Calu3 (cell line): Measurements from ENCODE around the gene CATSPER1. TPM values are rescaled to one million over a fixed set of nuclear protein-coding genes. Genes with fewer than 3 reads are reported as not detected.

Source experiments
- BruUV-seq: library from RNA; stranded (reverse); fragments of 400-500 nt; replicated peaks from 2 replicates; lab custom pipeline; 2021; lab: Mats Ljungman, UMichigan
- CTCF ChIA-PET: fragments of 300-600 bp; sonication (Branson Sonifier 250); formaldehyde crosslinking; loops from one replicate; lab custom pipeline; 2022; ENCODE audit warnings: antibody characterized with exemption; lab: Charles Lee
- DNase-seq: peaks from one replicate; pipeline ENCODE4 v3.0.0; 2022
- H3K27ac Mint-ChIP-seq: one replicate; pipeline ENCODE4 v1.8.0; 2022; ENCODE audit warnings: mixed read lengths; ENCODE audit not compliant: unreplicated experiment
- H3K27me3 Mint-ChIP-seq: one replicate; pipeline ENCODE4 v1.8.0; 2022; ENCODE audit warnings: mixed read lengths; ENCODE audit not compliant: unreplicated experiment
- H3K36me3 Mint-ChIP-seq: one replicate; pipeline ENCODE4 v1.8.0; 2022; ENCODE audit warnings: mild to moderate bottlenecking, moderate library complexity, mixed read lengths; ENCODE audit not compliant: insufficient read depth, unreplicated experiment
- H3K4me1 Mint-ChIP-seq: one replicate; pipeline ENCODE4 v1.8.0; 2022; ENCODE audit warnings: mild to moderate bottlenecking, low read depth, mixed read lengths; ENCODE audit not compliant: unreplicated experiment
- H3K4me3 Mint-ChIP-seq: one replicate; pipeline ENCODE4 v1.8.0; 2022; ENCODE audit warnings: mild to moderate bottlenecking, low read depth, moderate library complexity, mixed read lengths; ENCODE audit not compliant: unreplicated experiment
- H3K9me3 Mint-ChIP-seq: one replicate; pipeline ENCODE4 v1.8.0; 2022; ENCODE audit warnings: low read depth, mixed read lengths; ENCODE audit not compliant: unreplicated experiment
- intact Hi-C: fragments of 100-400 bp; cut with micrococcal nuclease; formaldehyde crosslinking; loops from one replicate; pipeline ENCODE4 v1.10.0; 2022; ENCODE audit not compliant: unreplicated experiment
- total RNA-seq: library from RNA; stranded (reverse); gene quantifications from 2 replicates; pipeline ENCODE4 v1.2.3, GENCODE V29; 2022
- TF ChIP-seq, protein P1 (sequence below): fragments of 200-600 bp; IDR thresholded peaks from one replicate; pipeline ENCODE4 v1.8.0; 2022; ENCODE audit warnings: antibody characterized with exemption; ENCODE audit not compliant: unreplicated experiment

Gene CATSPER1
- total RNA-seq, 1 experiment from 2014 or later = 1.0 TPM

DNA sequence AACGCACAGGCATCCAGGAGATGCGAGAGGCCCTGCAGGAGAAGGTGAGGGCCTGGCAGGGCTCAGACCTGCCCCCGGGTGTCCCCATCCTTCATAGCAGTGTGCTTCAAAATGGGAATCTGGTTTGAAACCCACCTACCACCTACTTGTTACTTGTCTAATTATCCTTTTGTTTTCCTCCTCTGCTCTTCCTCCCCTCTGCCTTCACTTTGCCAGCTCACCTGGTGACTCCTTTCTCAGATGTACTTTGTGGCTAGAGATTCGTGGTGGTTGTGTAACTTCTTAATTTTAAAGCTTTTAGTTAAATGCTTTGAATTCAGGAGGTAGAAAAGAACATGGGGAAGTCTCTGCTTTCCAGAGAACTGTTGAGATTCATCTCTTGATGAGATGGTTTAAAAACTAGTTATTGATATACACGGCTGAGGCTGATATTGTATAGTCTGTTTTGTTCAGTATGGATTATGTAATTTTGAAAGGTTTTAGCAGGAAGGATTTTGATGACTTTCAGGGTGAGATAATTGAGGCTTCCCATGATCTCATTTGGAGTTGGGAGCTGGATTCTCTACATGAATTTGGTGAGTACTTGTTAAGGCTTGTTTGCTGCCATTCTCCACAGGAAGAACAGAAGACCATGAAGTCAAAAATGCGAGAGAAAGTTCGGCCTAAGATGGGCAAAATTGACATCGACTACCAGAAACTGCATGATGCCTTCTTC lies 33.8 kb upstream of the CATSPER1 start:
- no TSS peak for BruUV-seq
- DNase-seq = no peak

DNA sequence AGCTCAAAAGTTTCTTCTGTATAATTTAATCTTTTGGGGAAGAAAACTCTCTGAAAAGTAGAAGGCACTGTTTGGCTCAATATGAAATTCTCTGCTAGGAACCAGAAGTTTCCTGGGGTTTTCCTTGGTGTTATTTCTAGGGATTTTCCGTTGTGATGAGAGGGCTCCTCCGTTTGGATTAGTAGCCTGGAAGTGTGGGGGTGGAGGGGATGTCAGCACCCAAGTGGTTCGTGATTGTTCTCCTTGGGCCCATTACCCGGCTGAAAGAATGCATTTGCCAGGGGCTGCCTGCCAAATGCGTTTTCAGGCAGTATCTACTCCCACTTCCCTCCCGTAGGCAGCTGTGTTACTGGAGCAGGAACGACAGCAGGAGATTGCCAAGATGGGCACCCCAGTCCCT lies 30.2 kb upstream of the CATSPER1 start:
- intact Hi-C loops = no loop called here
- no peak for DNase-seq
- Mint-ChIP-seq H3K27ac (no peak overlapping the region), H3K27me3 (no peaks in the 10 kb centered on the region), H3K4me1 (peaks cover 3% of the 10 kb centered on the region), H3K36me3 (peaks cover 86% of the 10 kb centered on the region), H3K9me3 (no peaks in the 10 kb centered on the region), H3K4me3 (no peak overlapping the region)
- CTCF ChIA-PET = no interaction called here
- no TSS peak for BruUV-seq
- TF ChIP-seq, protein P1, sequence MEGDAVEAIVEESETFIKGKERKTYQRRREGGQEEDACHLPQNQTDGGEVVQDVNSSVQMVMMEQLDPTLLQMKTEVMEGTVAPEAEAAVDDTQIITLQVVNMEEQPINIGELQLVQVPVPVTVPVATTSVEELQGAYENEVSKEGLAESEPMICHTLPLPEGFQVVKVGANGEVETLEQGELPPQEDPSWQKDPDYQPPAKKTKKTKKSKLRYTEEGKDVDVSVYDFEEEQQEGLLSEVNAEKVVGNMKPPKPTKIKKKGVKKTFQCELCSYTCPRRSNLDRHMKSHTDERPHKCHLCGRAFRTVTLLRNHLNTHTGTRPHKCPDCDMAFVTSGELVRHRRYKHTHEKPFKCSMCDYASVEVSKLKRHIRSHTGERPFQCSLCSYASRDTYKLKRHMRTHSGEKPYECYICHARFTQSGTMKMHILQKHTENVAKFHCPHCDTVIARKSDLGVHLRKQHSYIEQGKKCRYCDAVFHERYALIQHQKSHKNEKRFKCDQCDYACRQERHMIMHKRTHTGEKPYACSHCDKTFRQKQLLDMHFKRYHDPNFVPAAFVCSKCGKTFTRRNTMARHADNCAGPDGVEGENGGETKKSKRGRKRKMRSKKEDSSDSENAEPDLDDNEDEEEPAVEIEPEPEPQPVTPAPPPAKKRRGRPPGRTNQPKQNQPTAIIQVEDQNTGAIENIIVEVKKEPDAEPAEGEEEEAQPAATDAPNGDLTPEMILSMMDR = no peak

More for the DNA sequence above, 33.8 kb upstream of the CATSPER1 start:
- Mint-ChIP-seq H3K4me3 (no peak overlapping the region), H3K27me3 (no peaks in the 10 kb centered on the region), H3K27ac (no peak overlapping the region), H3K4me1 (peaks cover 8% of the 10 kb centered on the region), H3K36me3 (peaks cover 86% of the 10 kb centered on the region), H3K9me3 (no peaks in the 10 kb centered on the region)
- CTCF ChIA-PET = no interaction called here
- intact Hi-C loops = no loop called here
- TF ChIP-seq, protein P1 = no peak

DNA sequence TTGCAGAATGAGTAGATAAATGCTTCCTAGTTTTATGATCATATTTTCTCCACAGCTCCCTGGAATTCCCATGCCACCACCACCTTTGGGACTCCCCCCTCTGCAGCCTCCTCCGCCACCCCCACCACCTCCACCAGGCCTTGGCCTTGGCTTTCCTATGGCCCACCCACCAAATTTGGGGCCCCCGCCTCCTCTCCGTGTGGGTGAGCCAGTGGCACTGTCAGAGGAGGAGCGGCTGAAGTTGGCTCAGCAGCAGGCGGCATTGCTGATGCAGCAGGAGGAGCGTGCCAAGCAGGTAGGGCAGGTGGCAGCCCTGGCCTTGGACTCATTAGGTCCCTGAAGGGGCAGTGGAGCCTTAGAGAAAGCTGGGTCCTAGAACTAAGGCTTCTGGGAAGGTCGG lies 28.7 kb upstream of the CATSPER1 start:
- peaks cover 79% of the 10 kb centered on the region for H3K36me3 Mint-ChIP-seq

GRCh38 chr11:66052664-66052982 lies 26.3 kb upstream of the CATSPER1 start:
- Mint-ChIP-seq H3K36me3 (peaks cover 65% of the 10 kb centered on the region), H3K4me1 (peaks cover 13% of the 10 kb centered on the region), H3K4me3 (peak overlapping the region; percentile 95), H3K9me3 (no peaks in the 10 kb centered on the region), H3K27me3 (no peaks in the 10 kb centered on the region), H3K27ac (peak overlapping the region; percentile 90)
- CTCF ChIA-PET = interaction anchor here (0.6 to 1.6 kb wide), 4 partner anchors 15 to 236 kb away, joined by 3 to 4 read pairs (median 4); partner anchors contain the start of genes CST6 and YIF1A
- intact Hi-C loops = no loop called here
- no TSS peak for BruUV-seq
- DNase-seq = no peak
- TF ChIP-seq, protein P1 = no peak

More for the DNA sequence above, 28.7 kb upstream of the CATSPER1 start:
- H3K4me3 Mint-ChIP-seq = no peak overlapping the region
- H3K27me3 Mint-ChIP-seq = no peaks in the 10 kb centered on the region
- H3K9me3 Mint-ChIP-seq = no peaks in the 10 kb centered on the region
- peaks cover 13% of the 10 kb centered on the region for H3K4me1 Mint-ChIP-seq
- TF ChIP-seq, protein P1 = no peak
- no TSS peak for BruUV-seq
- H3K27ac Mint-ChIP-seq = no peak overlapping the region
- DNase-seq = no peak
- CTCF ChIA-PET = no interaction called here
- intact Hi-C loops = no loop called here
